Sigmoid colon (tissue), 4 donors: Measurements from ENCODE around the gene RHOC.

Experiments used
- POLR2A ChIP-seq, 2 donors: fragments of 450-650 bp; IDR thresholded peaks; one replicate each; pipeline ENCODE4 v1.6.1; 2016; ENCODE audit warnings: antibody characterized with exemption in 2 of 2, mild to moderate bottlenecking in 2 of 2, moderate library complexity in 2 of 2
- POLR2AphosphoS5 ChIP-seq, 4 donors: sonication (generic); formaldehyde crosslinking; IDR thresholded peaks; one replicate each; pipeline ENCODE4 v1.6.1; 2017; ENCODE audit warnings: antibody characterized with exemption in 4 of 4

DNA sequence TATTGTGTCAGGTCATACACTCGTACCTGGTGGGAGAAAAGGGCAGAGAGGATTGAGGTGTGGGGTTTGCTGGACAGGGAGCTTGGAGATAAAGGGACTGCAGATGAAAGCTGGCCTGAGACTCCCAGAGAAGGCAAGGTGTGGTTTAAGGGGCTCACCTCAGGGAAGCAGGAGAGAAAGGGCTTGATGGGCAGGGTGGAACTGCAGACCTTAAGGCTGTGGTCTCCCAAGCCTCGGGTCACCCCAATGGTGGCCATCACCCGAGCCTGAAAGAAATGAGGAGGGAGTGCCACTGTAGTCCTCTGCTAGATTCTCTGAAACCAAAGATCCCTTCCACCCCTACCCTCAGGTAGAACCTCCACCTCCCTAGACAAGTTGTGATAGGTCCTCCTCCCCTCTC is 3.7 kb upstream of the RHOC start:
- TF ChIP-seq POLR2A (IDR thresholded peaks at IDR 0.05): no peak
- no peak for TF ChIP-seq POLR2AphosphoS5 (IDR thresholded peaks at IDR 0.05)
